DOHH2 (cell line): ENCODE results near the gene CREB5.

ENCODE experiments used
- H3F3A ChIP-seq: fragments of 200-600 bp; sonication (generic), shearing (Covaris generic); 2 replicates; pipeline ENCODE4 v1.6.0; 2016; ENCODE audit warnings: antibody characterized with exemption, mild to moderate bottlenecking; ENCODE audit not compliant: control insufficient read depth, insufficient read depth
- H3K27ac ChIP-seq: fragments of 200-600 bp; sonication (generic); 2 replicates; pipeline ENCODE4 v1.5.1; 2014; ENCODE audit warnings: low read depth, mild to moderate bottlenecking, low read length, moderate library complexity
- H3K27me3 ChIP-seq: fragments of 200-600 bp; sonication (generic); 2 replicates; pipeline ENCODE4 v1.6.1; 2014; ENCODE audit warnings: mild to moderate bottlenecking, low read length, mixed read lengths; ENCODE audit not compliant: control insufficient read depth
- H3K36me3 ChIP-seq: fragments of 200-600 bp; sonication (generic); 2 replicates; pipeline ENCODE4 v1.6.1; 2014; ENCODE audit warnings: mild to moderate bottlenecking, low read length, moderate library complexity, mixed read lengths; ENCODE audit not compliant: control insufficient read depth
- H3K4me1 ChIP-seq: fragments of 200-600 bp; sonication (generic); 2 replicates; pipeline ENCODE4 v1.6.1; 2014; ENCODE audit warnings: mild to moderate bottlenecking, low read length, mixed read lengths; ENCODE audit not compliant: control insufficient read depth
- H3K4me2 ChIP-seq: fragments of 200-600 bp; sonication (generic); 2 replicates; pipeline ENCODE4 v1.6.0; 2014; ENCODE audit warnings: mild to moderate bottlenecking, low read length, moderate library complexity
- H3K4me3 ChIP-seq: fragments of 200-600 bp; sonication (generic); 2 replicates; pipeline ENCODE4 v1.5.1; 2014; ENCODE audit warnings: mild to moderate bottlenecking, low read length, mixed read lengths
- H3K79me2 ChIP-seq: fragments of 200-600 bp; sonication (generic); 2 replicates; pipeline ENCODE4 v1.6.1; 2014; ENCODE audit warnings: mild to moderate bottlenecking, low read length, mixed read lengths; ENCODE audit not compliant: control insufficient read depth
- H3K9me2 ChIP-seq: fragments of 200-600 bp; sonication (generic); replicated peaks from 2 replicates; pipeline ENCODE4 v1.6.1; 2014; ENCODE audit warnings: mild to moderate bottlenecking, low read length, mixed read lengths; ENCODE audit not compliant: control insufficient read depth
- H3K9me3 ChIP-seq: fragments of 200-600 bp; sonication (generic); 2 replicates; pipeline ENCODE4 v1.6.1; 2014; ENCODE audit warnings: antibody characterized with exemption, low read length, mixed read lengths; ENCODE audit not compliant: control insufficient read depth, insufficient read depth
- H4K20me1 ChIP-seq: fragments of 200-600 bp; sonication (generic); 2 replicates; pipeline ENCODE4 v1.6.0; 2014; ENCODE audit warnings: low read depth, mild to moderate bottlenecking, antibody characterized with exemption, low read length, moderate library complexity; ENCODE audit not compliant: control insufficient read depth, insufficient read depth
- EZH2phosphoT487 ChIP-seq: fragments of 200-600 bp; sonication (generic); IDR thresholded peaks from 2 replicates; pipeline ENCODE4 v1.6.1; 2017; ENCODE audit warnings: borderline replicate concordance, mild to moderate bottlenecking, antibody characterized with exemption, low read length, moderate library complexity, mixed read lengths
- TF ChIP-seq, protein P1 (sequence below): fragments of 200-600 bp; sonication (generic); IDR thresholded peaks from one replicate; pipeline ENCODE4 v1.5.1; 2014; ENCODE audit warnings: antibody characterized with exemption, mild to moderate bottlenecking, low read depth, low read length; ENCODE audit not compliant: poor library complexity, severe bottlenecking

CREB5 gene

GRCh38 chr7:28840592-28840995 lies 428.3 kb downstream of the CREB5 start:
- Histone ChIP-seq H3K27me3 (peaks cover 15% of the 10 kb centered on the region), H3K79me2 (no peaks in the 10 kb centered on the region), H3F3A (no peaks in the 10 kb centered on the region), H3K9me2 (no peaks in the 10 kb centered on the region), H3K4me3 (no peak overlapping the region), H3K27ac (no peak overlapping the region), H3K9me3 (no peaks in the 10 kb centered on the region), H3K4me2 (no peak overlapping the region), H4K20me1 (no peaks in the 10 kb centered on the region), H3K36me3 (no peaks in the 10 kb centered on the region), H3K4me1 (no peaks in the 10 kb centered on the region)
- no peak for TF ChIP-seq EZH2phosphoT487
- TF ChIP-seq, protein P1, sequence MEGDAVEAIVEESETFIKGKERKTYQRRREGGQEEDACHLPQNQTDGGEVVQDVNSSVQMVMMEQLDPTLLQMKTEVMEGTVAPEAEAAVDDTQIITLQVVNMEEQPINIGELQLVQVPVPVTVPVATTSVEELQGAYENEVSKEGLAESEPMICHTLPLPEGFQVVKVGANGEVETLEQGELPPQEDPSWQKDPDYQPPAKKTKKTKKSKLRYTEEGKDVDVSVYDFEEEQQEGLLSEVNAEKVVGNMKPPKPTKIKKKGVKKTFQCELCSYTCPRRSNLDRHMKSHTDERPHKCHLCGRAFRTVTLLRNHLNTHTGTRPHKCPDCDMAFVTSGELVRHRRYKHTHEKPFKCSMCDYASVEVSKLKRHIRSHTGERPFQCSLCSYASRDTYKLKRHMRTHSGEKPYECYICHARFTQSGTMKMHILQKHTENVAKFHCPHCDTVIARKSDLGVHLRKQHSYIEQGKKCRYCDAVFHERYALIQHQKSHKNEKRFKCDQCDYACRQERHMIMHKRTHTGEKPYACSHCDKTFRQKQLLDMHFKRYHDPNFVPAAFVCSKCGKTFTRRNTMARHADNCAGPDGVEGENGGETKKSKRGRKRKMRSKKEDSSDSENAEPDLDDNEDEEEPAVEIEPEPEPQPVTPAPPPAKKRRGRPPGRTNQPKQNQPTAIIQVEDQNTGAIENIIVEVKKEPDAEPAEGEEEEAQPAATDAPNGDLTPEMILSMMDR = peak; percentile 69

DNA sequence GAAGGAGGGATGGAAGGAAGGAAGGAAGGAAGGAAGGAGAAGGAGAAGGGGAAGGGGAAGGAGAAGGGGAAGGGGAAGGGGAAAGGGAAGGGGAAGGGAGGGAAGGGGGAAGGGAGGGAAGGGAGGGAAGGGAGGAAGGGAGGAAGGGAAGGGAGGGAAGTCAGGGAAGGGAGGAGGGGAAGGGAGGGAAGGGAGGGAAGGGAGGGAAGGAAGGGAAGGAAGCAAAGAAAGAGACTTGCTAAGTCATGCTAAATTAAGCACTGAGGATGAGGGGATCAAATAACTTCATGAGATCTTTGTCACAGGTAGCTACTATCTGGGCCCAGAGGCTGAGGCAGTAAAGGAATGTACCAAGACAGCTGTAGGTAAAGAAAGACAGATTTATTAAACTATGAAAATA lies 429.4 kb downstream of the CREB5 start:
- Histone ChIP-seq H3K36me3 (no peaks in the 10 kb centered on the region), H3K27ac (no peak overlapping the region), H3K79me2 (no peaks in the 10 kb centered on the region), H3K4me2 (no peak overlapping the region), H3K27me3 (peaks cover 15% of the 10 kb centered on the region), H3F3A (no peaks in the 10 kb centered on the region), H4K20me1 (no peaks in the 10 kb centered on the region), H3K4me1 (no peaks in the 10 kb centered on the region), H3K4me3 (no peak overlapping the region), H3K9me2 (no peaks in the 10 kb centered on the region), H3K9me3 (no peaks in the 10 kb centered on the region)
- TF ChIP-seq EZH2phosphoT487 = no peak
- TF ChIP-seq, protein P1 = no peak

- peaks cover 15% of the 10 kb centered on the region for H3K27me3 ChIP-seq
- no peaks in the 10 kb centered on the region for H3K36me3 ChIP-seq
- H3F3A ChIP-seq = no peaks in the 10 kb centered on the region
- H3K9me2 ChIP-seq = no peaks in the 10 kb centered on the region
- no peak overlapping the region for H3K4me2 ChIP-seq
- no peak overlapping the region for H3K4me3 ChIP-seq
- no peak overlapping the region for H3K27ac ChIP-seq
- H3K4me1 ChIP-seq = no peaks in the 10 kb centered on the region
- H4K20me1 ChIP-seq = no peaks in the 10 kb centered on the region
- TF ChIP-seq, protein P1 = no peak
- TF ChIP-seq EZH2phosphoT487 = no peak
- no peaks in the 10 kb centered on the region for H3K9me3 ChIP-seq
- H3K79me2 ChIP-seq = no peaks in the 10 kb centered on the region
Measured at GRCh38 chr7:28842769-28843295, 430.5 kb downstream of the CREB5 start.
